Measurements from ENCODE around the gene FOXO3.
"Not testable (repeated sequence)": the region's sequence is repeated elsewhere in the genome, so short reads cannot be mapped to it uniquely, and the experiment has no call there.

FOXO3 gene

GRCh38 chr6:108658785-108659184 lies 98.1 kb downstream of the FOXO3 start:
- not testable (repeated sequence) for DNase-seq (ENCODE audit: low read depth in 2 of 2)

- no peak for DNase-seq (ENCODE audit: low read depth in 2 of 2)
Observed at GRCh38 chr6:108660251-108660650, 99.5 kb downstream of the FOXO3 start.

GRCh38 chr6:108661430-108661829 lies 100.7 kb downstream of the FOXO3 start:
- no peak for DNase-seq (ENCODE audit: low read depth in 2 of 2)

- no peak for DNase-seq (ENCODE audit: low read depth in 2 of 2)
Observed at GRCh38 chr6:108661982-108662381, 101.3 kb downstream of the FOXO3 start.

GRCh38 chr6:108662702-108663101 lies 102.0 kb downstream of the FOXO3 start:
- DNase-seq (ENCODE audit: low read depth in 2 of 2), result no peak

- DNase-seq (ENCODE audit: low read depth in 2 of 2), result not testable (repeated sequence)
Observed at GRCh38 chr6:108663494-108664064, 102.9 kb downstream of the FOXO3 start.

- DNase-seq (ENCODE audit: low read depth in 2 of 2), result no peak
Observed at GRCh38 chr6:108665495-108666196, 104.9 kb downstream of the FOXO3 start.

- DNase-seq (ENCODE audit: low read depth in 2 of 2), result no peak
Observed at GRCh38 chr6:108666656-108667260, 106.0 kb downstream of the FOXO3 start.

GRCh38 chr6:108667993-108668392 lies 107.3 kb downstream of the FOXO3 start:
- no peak for DNase-seq (ENCODE audit: low read depth in 2 of 2)

GRCh38 chr6:108669673-108670072 lies 109.0 kb downstream of the FOXO3 start:
- DNase-seq (ENCODE audit: low read depth in 2 of 2), result no peak

- no peak for DNase-seq (ENCODE audit: low read depth in 2 of 2)
Observed at GRCh38 chr6:108671175-108671574, 110.5 kb downstream of the FOXO3 start.

- DNase-seq (ENCODE audit: low read depth in 2 of 2), result no peak
Observed at GRCh38 chr6:108671790-108672189, 111.1 kb downstream of the FOXO3 start.

- DNase-seq (ENCODE audit: low read depth in 2 of 2), result no peak
Observed at GRCh38 chr6:108672641-108673040, 111.9 kb downstream of the FOXO3 start.

GRCh38 chr6:108673153-108673552 lies 112.4 kb downstream of the FOXO3 start:
- DNase-seq (ENCODE audit: low read depth in 2 of 2), result no peak

GRCh38 chr6:108673602-108674001 lies 112.9 kb downstream of the FOXO3 start:
- no peak for DNase-seq (ENCODE audit: low read depth in 2 of 2)

GRCh38 chr6:108675226-108676200 lies 114.8 kb downstream of the FOXO3 start:
- no peak for DNase-seq (ENCODE audit: low read depth in 2 of 2)

GRCh38 chr6:108676555-108676954 lies 115.8 kb downstream of the FOXO3 start:
- DNase-seq (ENCODE audit: low read depth in 2 of 2), result no peak

GRCh38 chr6:108677357-108677756 lies 116.6 kb downstream of the FOXO3 start:
- no peak for DNase-seq (ENCODE audit: low read depth in 2 of 2)

- no peak for DNase-seq (ENCODE audit: low read depth in 2 of 2)
Observed at GRCh38 chr6:108677894-108678293, 117.2 kb downstream of the FOXO3 start.

- not testable (repeated sequence) for DNase-seq (ENCODE audit: low read depth in 2 of 2)
Observed at GRCh38 chr6:108680314-108680713, 119.6 kb downstream of the FOXO3 start.

GRCh38 chr6:108681721-108682120 lies 121.0 kb downstream of the FOXO3 start:
- DNase-seq (ENCODE audit: low read depth in 2 of 2), result not testable (repeated sequence)
